Ramos (cell line): ENCODE measurements around the gene RNMT.
"Not testable (repeated sequence)": the region's sequence is repeated elsewhere in the genome, so short reads cannot be mapped to it uniquely, and the experiment has no call there.

ENCODE experiments used
- in situ Hi-C: fragments of 300-500 bp; cut with MboI; formaldehyde crosslinking; loops from one replicate; pipeline ENCODE4 v1.14.3; 2022; ENCODE audit warnings: low sequenced_read_pairs; ENCODE audit not compliant: unreplicated experiment

Gene RNMT

GRCh38 chr18:13726232-13726971 is at the start of gene RNMT, which contains the start of gene FAM210A:
Gene RNMT (plus strand): TSS chr18:13726673. CDS start chr18:13731518, 4,845 bp downstream.
Gene FAM210A (minus strand): TSS chr18:13726558. CDS start chr18:13682077, 44,481 bp downstream.
- in situ Hi-C loops, result no loop called here

- in situ Hi-C loops, result not testable (repeated sequence)
Observed at GRCh38 chr18:13677350-13677749, 49.1 kb upstream of the RNMT start.

- in situ Hi-C loops, result no loop called here
Observed at GRCh38 chr18:13680612-13681011, 45.9 kb upstream of the RNMT start.

- in situ Hi-C loops, result no loop called here
Observed at GRCh38 chr18:13681701-13682100, 44.8 kb upstream of the RNMT start.

GRCh38 chr18:13684546-13684945 is 41.9 kb upstream of the RNMT start:
- in situ Hi-C loops, result no loop called here

- in situ Hi-C loops, result no loop called here
Observed at GRCh38 chr18:13688191-13689136, 38.0 kb upstream of the RNMT start.

GRCh38 chr18:13690060-13690459 is 36.4 kb upstream of the RNMT start:
- in situ Hi-C loops, result not testable (repeated sequence)

GRCh38 chr18:13695337-13695736 is 31.1 kb upstream of the RNMT start:
- in situ Hi-C loops, result not testable (repeated sequence)

GRCh38 chr18:13696961-13697360 is 29.5 kb upstream of the RNMT start:
- in situ Hi-C loops, result no loop called here

GRCh38 chr18:13700153-13700552 is 26.3 kb upstream of the RNMT start:
- in situ Hi-C loops, result no loop called here

- in situ Hi-C loops, result no loop called here
Observed at GRCh38 chr18:13703899-13704298, 22.6 kb upstream of the RNMT start.

- in situ Hi-C loops, result loop anchor here (10.0 kb wide), 1 partner anchor 256 kb away; no protein-coding TSS in a partner anchor
Observed at GRCh38 chr18:13710414-13710831, 16.1 kb upstream of the RNMT start.

GRCh38 chr18:13712400-13713131 is 13.9 kb upstream of the RNMT start:
- in situ Hi-C loops, result loop anchor here (10.0 kb wide), 1 partner anchor 258 kb away; no protein-coding TSS in a partner anchor

GRCh38 chr18:13713455-13714055 is 12.9 kb upstream of the RNMT start:
- in situ Hi-C loops, result loop anchor here (10.0 kb wide), 1 partner anchor 259 kb away; no protein-coding TSS in a partner anchor

- in situ Hi-C loops, result loop anchor here (10.0 kb wide), 1 partner anchor 261 kb away; no protein-coding TSS in a partner anchor
Observed at GRCh38 chr18:13715330-13715729, 11.1 kb upstream of the RNMT start.

- in situ Hi-C loops, result loop anchor here (10.0 kb wide), 1 partner anchor 262 kb away; no protein-coding TSS in a partner anchor
Observed at GRCh38 chr18:13716916-13717315, 9.6 kb upstream of the RNMT start.

GRCh38 chr18:13720123-13720522 is 6.3 kb upstream of the RNMT start:
- in situ Hi-C loops, result no loop called here

GRCh38 chr18:13720847-13721246 is 5.6 kb upstream of the RNMT start:
- in situ Hi-C loops, result no loop called here

GRCh38 chr18:13725566-13726231 is 774 bp upstream of the RNMT start:
- in situ Hi-C loops, result no loop called here
